C4-2B (cell line): ENCODE data around the gene CEACAM4.
"Not testable (repeated sequence)": the region's sequence is repeated elsewhere in the genome, so short reads cannot be mapped to it uniquely, and the experiment has no call there.

Source experiments
- H3K27ac ChIP-seq: fragments of 450-650 bp; 2 replicates; pipeline ENCODE4 v1.5.1; 2017
- CTCF ChIP-seq: fragments of 450-650 bp; conservative IDR thresholded peaks from 2 replicates; pipeline ENCODE4 v1.5.1; 2017; ENCODE audit warnings: mild to moderate bottlenecking
- ZFX ChIP-seq: fragments of 450-650 bp; IDR thresholded peaks from 2 replicates; pipeline ENCODE4 v1.6.1; 2017

Gene CEACAM4

GRCh38 chr19:41584260-41584810, 42.5 kb downstream of the CEACAM4 start:
- no peak overlapping the region for H3K27ac ChIP-seq
- TF ChIP-seq ZFX (no peak), CTCF (no peak)

- H3K27ac ChIP-seq: not testable (repeated sequence)
Measured at GRCh38 chr19:41582577-41583182, 44.2 kb downstream of the CEACAM4 start.

DNA sequence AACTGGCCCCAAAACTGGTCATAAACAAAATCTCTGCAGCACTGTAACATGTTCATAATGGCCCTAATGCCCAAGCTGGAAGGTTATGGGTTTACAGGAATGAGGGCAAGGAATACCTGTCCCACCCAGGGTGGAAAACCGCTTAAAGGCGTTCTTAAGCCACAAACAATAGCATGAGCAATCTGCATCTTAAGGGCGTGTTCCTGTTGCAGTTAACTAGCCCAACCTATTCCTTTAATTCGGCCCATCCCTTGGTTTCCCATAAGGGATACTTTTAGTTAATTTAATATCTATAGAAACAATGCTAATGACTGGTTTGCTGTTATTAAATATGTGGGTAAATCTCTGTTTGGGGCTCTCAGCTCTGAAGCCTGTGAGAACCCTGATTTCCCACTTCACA, 45.8 kb downstream of the CEACAM4 start:
- H3K27ac ChIP-seq: not testable (repeated sequence)

DNA sequence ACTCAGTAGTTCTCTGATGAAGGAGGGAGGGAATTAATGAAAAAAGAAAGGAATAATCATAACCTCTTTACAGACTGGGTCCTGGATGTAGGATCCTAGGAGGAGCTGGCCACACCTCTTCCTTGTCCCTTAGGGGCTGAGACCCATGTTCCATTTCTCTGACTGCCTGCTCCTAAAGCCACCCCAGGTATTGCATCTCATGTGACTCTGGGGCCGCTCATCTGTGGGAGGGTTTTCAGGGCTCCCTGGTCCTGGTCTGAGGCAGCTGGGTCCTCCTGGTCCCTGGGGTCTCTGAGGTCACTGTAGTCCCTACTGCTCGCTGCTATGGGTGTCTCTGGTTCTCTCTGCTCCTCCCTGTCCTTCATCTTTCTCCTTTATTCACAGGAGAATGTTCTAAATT, 48.0 kb downstream of the CEACAM4 start:
- TF ChIP-seq ZFX (no peak), CTCF (no peak)
- no peak overlapping the region for H3K27ac ChIP-seq

DNA sequence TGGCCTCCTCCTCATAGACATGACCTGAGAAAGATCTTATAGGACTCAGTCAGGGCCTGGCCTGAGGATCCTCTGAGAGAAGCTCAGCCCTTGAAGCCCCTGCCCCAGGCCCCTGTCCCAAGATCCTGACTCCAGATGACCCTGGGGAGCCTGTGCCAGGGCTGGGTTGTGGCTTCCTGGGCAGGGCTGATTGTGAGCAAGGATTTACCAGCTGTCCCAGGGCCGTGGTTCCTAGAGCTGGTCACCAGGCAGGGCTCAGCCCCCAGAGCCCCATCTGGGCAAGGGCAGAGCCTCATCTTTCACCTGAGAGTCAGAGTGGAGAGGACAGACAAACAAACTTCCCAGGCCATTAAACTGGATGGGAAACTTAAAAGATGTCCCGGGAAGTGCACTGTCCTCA, 49.0 kb downstream of the CEACAM4 start:
- no peak for TF ChIP-seq CTCF
- TF ChIP-seq ZFX: no peak
- no peak overlapping the region for H3K27ac ChIP-seq

GRCh38 chr19:41577144-41577830, 49.6 kb downstream of the CEACAM4 start:
- TF ChIP-seq ZFX (no peak), CTCF (no peak)
- H3K27ac ChIP-seq: no peak overlapping the region

DNA sequence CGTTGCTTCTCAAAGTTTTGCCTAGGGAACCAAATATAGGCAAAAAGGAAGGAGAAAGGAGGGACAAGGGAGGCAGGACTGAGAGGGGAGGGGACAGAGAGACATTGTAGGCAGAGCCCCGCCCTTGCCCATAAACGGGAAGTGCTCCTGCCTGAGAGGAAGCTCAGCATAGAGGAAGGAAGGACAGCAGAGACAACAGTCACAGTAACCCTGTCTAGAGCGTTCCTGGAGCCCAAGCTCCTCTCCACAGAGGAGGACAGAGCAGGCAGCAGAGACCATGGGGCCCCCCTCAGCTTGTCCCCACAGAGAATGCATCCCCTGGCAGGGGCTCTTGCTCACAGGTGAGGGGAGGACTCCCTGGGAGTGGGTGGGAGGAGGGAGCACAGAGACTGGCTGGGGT, 50.9 kb downstream of the CEACAM4 start, which contains the start of gene CEACAM21:
Gene CEACAM21, plus strand, starts transcription at position 169 of the 400 bp plus-strand sequence. Its CDS starts 109 bp downstream, at position 278.
- TF ChIP-seq ZFX: no peak
- no peak for TF ChIP-seq CTCF
- no peak within 1 kb of the TSS for H3K27ac ChIP-seq

- TF ChIP-seq ZFX (no peak), CTCF (peak; percentile 80)
- no peak overlapping the region for H3K27ac ChIP-seq
Measured at GRCh38 chr19:41570639-41571112, 56.2 kb downstream of the CEACAM4 start.
